ENCODE measurements around the gene ZMIZ1.
"Not testable (repeated sequence)": the region's sequence is repeated elsewhere in the genome, so short reads cannot be mapped to it uniquely, and the experiment has no call there.

Gene ZMIZ1

GRCh38 chr10:79332610-79333315, 264.0 kb downstream of the ZMIZ1 start:
- DNase-seq = not testable (repeated sequence)

DNA sequence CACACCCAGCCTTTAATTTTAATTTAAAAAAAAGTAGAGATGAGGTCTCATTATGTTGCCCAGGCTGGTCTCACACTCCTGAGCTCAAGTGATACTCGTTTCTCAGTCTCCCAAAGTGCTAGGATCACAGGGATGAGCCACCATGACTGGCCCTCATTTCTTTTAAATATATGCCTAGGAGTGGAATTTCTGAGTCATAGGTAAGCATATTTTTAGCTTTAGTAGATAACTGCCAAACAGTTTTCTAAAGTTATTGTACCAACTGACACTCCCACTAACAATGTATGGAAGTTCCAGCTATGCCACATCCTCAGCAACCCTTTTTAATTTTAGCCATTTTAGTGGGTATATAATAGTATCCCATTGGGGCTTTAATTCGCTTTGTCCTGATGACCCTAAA, 264.7 kb downstream of the ZMIZ1 start:
- DNase-seq = peak; percentile 75

DNA sequence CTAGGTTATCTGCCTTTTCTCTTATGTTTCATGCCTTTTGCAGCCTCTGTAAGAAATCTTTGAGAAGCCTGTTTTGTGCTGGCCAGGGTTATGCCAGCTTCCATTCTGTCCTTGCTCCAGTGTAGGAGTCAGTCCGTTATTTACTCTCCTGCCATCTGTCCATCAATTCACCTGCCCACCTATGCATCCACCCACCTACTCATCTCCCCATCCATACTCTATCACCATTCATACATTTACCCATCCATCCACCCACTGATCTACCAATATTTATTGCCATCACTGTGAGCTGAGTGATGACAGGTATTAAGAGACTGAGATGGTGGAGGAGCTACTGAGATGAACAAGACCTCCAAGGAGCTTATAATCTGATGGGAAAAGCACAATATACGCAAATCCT, 265.8 kb downstream of the ZMIZ1 start:
- DNase-seq = no peak

GRCh38 chr10:79335094-79335469, 266.3 kb downstream of the ZMIZ1 start:
- DNase-seq = no peak

DNA sequence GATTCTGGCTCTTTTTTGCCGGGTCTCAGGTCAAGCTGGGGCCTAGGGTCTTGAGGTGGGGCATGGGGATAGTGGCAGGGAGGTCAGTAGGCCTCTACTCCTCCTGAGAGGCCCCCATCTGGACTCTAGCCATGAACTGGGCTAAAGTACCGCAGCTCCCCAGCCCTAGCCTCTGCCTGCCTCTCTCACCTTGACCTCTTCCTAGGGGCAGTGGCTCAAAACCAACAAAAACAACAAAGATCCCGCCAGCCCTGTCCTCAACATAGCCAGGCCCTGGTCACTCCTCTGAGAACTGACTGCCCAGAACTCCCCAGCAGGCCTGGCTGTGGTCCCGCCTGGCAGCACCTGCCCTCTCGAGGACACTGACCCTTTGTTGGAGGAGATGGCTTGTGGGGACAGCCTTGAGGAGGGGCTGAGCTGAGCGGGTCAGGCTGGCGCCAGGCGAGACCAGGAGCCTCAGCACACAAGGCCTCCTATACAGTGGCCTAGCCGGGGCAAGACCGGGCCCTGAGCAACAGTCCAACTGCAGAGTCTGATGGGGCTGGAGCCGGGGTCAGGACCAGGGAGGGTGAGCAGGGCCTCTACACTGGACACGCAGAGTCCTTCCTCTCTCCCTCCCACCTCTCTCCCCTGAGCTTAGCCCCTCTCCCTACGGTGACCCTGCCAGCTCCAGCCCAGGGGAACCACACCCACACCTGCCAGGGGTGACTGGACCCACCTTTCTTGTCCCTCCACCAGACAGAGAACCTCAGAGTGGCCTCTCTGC, 266.9 kb downstream of the ZMIZ1 start:
- DNase-seq = no peak

- DNase-seq = no peak
These were observed 267.5 kb downstream of the ZMIZ1 start for GRCh38 chr10:79336276-79336675.

DNA sequence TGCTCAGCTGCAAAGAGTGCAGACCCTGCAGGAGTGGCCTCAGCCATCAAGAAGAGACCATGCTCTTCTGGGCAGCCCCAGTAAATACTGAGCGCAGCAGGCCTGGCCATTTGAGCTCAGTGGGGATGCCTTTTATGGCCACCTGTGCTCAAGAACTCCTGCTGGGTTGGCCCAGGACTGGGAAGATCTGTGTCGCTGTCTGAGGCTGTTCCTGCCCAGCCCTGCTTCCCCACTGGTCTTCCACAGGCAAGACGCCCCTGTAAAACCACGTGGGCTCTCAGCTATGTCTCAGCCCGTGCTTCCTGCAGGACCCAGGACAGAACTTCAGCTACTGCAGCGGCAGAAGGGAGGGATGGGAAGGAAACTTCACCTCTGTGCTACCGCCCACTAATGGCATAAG, 268.0 kb downstream of the ZMIZ1 start:
- no peak for DNase-seq

- not testable (repeated sequence) for DNase-seq
These were observed 269.2 kb downstream of the ZMIZ1 start for GRCh38 chr10:79337783-79338469.

GRCh38 chr10:79339266-79339665, 270.5 kb downstream of the ZMIZ1 start:
- DNase-seq = no peak

DNA sequence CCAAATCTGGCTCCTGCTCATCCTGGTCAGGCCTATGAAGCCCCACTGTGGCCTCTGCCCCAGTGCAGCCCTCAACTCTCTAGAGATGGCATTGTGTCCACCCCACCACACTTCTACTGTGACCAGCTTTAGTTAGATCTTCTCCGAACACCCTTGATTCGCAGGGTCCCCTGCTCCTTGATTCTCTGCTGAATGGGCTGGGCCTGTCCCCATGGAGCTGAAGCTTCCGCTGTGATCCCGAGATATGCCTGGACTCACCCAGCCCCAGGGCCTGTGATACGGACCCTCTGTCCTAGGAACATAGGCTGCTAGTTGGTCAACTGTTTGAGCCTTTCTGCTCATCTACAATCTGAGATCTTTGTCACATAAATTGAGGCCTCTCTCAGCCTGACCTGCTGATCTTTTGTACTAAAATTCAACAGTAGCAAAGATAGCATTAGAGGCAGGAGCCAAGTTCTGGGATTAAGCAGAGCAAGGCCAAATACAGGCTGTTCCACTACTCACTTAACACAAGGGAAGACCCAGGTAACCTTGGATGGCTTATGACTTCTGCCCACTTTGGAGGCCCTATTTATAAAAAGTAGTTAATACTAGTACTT, 272.0 kb downstream of the ZMIZ1 start:
- DNase-seq = no peak

GRCh38 chr10:79342295-79342761, 273.6 kb downstream of the ZMIZ1 start:
- DNase-seq = no peak

DNA sequence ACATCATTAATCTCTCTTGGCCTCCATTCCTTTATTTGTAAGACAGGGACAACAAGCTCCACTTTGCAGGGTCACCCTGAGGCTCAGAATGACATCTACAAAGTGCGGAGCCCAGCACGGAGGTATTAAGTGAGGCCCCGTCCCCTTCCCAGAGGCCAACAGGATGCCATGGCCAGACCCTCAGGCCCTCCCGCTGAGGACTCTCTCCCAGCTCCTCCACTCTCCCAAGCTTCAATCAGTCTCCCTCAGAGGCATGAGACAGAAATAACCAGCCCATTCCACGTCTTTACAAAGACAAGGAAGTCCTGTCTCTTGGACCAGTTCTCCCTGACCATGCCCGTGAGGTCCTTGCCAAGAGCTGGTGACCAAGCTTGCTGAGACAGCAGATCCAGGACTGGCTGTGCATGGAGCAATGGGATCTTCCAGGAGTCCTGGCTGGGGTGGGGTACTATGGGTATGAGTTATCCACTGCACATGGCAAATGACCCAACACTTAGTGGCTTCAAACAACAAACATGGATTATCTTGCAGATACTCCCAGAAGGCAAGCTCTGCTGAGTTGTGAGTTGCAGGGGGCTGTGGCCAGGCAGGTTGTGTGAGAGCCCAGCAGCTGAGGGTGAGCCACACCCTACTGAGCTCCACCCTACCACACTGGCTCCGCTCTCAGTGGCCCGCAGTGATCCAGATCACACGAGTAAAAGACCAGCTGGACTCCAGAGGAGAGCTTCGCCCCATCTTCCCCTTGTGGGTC, 274.2 kb downstream of the ZMIZ1 start:
- DNase-seq = no peak

DNA sequence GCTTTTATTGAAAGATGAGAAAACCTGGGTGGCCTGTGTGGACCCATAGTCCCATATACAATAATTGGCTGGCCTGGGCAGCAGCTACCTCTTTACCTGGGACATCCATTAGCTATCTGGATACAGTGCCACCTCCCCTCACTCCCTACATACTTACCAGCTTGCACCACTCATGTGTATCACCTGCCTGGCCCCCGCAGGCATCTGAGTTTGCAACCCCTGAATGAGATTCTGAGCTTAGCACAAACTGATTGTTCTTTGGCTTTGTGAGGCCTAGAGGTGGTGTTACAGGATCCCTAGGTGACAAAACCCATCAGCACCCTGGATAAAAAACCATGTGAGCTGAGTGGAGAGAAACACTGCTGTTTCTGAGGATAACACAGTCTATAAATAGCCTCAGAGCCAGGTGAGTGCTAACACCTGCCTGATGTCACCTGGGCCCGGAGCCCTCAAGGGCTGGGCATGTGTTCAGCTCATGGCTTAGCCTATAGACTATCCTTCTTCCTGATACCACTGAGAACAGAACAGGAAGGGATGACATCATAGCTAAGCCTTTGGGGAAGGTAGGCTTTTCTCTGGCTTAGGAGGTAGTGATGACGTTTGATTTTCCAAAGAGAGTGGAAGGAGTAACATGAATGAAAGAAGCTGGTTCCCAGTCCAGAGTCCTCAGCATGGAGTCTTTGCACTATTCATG, 275.9 kb downstream of the ZMIZ1 start:
- no peak for DNase-seq

DNA sequence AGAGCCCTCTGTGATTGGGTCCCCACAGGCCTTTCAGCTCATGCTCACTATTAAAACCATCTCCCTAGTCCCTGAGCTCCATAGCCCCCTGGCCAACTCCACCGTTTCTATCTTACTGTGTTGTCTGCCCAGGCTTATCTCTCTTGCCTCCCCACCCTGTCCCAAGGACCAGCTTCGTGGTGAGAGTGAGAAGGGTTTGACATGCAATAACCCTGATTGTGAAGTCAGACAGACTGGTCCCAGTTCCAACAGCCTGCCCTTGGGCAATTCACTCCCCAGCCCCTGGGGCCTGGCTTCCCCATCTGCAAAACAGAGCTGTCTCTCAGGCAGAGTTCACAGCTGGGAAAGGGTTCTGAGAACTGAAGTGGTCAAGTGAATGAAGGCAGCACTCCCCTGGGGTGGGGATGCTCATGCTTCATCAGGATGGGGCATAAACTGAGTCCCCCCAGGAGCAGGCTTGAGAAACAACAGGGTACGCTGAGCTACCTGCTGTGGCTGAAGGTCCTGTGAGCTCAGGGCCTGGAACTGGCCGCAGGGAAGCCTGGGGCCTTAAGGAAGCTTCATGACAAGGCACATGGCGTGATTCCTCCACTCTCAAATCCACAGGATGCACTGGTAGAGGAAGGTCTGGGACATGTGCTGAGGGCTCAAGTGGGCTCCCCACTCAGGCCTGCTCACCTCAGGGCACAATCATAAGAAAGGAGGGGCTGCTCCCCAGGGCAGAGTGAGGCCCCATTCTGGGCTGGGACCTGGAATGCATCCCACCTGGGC, 276.7 kb downstream of the ZMIZ1 start:
- DNase-seq = no peak

GRCh38 chr10:79346012-79346340, 277.2 kb downstream of the ZMIZ1 start:
- no peak for DNase-seq

DNA sequence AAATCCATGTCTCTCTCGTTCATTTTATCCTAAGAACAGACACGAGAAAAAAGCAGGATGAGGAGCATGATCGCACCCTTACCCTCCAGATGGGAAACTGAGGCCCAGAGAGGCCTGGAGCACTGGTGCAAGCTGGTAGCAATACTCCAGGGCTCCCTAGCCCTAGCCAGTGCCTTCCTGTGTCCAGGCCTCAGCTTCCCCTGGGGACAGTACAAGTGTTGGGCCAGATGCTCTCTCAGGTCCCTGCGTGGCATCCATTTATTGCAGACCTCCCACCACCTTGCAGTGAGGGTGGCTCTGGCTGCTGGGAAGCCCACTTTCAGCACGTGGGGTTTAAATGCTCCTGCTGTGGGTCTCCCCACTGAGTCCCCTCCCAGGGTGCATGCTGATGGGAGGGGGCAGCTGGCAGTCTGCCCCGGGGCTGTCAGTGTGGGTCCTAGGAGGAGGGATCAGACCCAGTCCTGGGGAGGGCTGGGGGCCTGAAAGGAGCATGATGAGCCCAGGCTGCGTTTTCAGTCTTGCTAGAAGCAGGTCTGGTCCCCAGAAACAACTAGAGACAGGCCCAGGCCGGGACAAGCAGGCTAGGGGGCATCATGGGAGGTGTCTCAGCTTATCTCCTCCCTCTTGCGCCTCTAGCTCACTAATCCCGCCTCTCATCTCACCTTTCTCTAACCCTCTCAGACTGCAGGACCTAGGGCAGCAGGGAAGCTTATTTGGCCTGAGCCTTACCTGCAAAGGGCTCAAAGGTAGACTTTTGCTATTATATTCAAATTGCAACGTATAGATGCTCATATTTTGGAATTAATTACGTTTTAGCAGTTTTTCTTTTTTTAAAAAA, 277.8 kb downstream of the ZMIZ1 start:
- DNase-seq = no peak

DNA sequence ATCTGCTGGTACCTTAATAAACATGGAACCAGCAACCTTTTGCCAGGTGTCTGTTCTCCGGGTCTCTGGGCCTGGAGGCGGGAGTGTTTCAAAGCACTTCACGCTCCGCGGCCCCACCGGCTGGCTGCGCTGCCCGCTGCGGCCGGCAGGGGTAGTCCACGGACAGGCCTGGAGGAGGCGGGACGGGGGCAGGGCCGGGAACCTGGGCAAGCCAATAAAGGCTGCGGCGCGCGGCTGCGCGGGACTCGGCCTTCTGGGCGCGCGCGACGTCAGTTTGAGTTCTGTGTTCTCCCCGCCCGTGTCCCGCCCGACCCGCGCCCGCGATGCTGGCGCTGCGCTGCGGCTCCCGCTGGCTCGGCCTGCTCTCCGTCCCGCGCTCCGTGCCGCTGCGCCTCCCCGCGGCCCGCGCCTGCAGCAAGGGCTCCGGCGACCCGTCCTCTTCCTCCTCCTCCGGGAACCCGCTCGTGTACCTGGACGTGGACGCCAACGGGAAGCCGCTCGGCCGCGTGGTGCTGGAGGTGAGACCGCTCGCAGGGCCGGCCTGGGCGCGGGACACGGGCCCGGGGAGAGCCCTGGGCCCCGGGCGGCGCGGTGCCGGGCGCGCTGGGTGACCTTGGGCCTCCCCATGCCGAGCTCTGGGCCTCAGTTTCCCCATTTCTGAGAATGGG, 278.6 kb downstream of the ZMIZ1 start, which contains the start of gene PPIF:
Gene PPIF (plus strand): TSS at position 244 of the 668 bp plus-strand sequence. CDS start 80 bp downstream, at position 324.
- DNase-seq = peak; percentile 90

- peak; percentile 63 for DNase-seq
These were observed 279.3 kb downstream of the ZMIZ1 start for GRCh38 chr10:79347894-79348639.

- no peak for DNase-seq
These were observed 279.8 kb downstream of the ZMIZ1 start for GRCh38 chr10:79348640-79348988.
